HL-60 (cell line): ENCODE results near the gene COBL.

Source experiments
- CTCF ChIP-seq: IDR thresholded peaks from one replicate; pipeline ENCODE4 v1.5.1; 2011; ENCODE audit warnings: low read length, control low read depth, inconsistent platforms; ENCODE audit not compliant: insufficient read depth
- POLR2AphosphoS5 ChIP-seq: IDR thresholded peaks from 2 replicates; pipeline ENCODE4 v1.6.1; 2012; ENCODE audit warnings: low read depth

DNA sequence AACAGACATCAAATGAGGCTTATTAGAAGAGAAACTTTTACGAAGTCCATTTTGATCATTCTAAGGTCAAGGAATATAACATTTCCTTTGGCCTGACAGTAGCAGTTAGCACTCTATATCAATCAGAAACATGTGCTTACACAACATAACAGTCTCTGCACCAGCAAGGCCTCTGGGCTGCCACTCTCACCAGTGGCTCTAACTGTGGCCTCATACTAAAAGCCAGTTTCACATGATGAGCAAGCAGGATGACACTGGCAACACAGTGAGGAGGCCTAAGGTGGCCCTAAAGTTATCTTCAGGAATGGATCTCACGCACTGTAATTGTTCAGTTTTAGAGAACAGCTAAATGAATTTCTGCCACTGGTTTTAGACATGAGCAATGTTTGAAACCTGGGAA, 126.8 kb downstream of the COBL start:
- TF ChIP-seq POLR2AphosphoS5 (no peak), CTCF (no peak)
